BLaER1 (cell line): ENCODE measurements around the gene SLAMF7.

ENCODE experiments used
- H3K27ac ChIP-seq: shearing (Covaris generic); formaldehyde crosslinking; 2 replicates; pipeline ENCODE4 v1.8.1; 2022
- H3K27me3 ChIP-seq: shearing (Covaris generic); formaldehyde crosslinking; 2 replicates; pipeline ENCODE4 v1.8.1; 2022
- H3K36me3 ChIP-seq: shearing (Covaris generic); formaldehyde crosslinking; 2 replicates; pipeline ENCODE4 v1.8.1; 2022
- H3K4me1 ChIP-seq: shearing (Covaris generic); formaldehyde crosslinking; 2 replicates; pipeline ENCODE4 v1.8.1; 2022
- H3K4me2 ChIP-seq: shearing (Covaris generic); formaldehyde crosslinking; 2 replicates; pipeline ENCODE4 v1.8.1; 2022
- H3K4me3 ChIP-seq: shearing (Covaris generic); formaldehyde crosslinking; 2 replicates; pipeline ENCODE4 v1.8.1; 2022
- H3K9ac ChIP-seq: shearing (Covaris generic); formaldehyde crosslinking; 2 replicates; pipeline ENCODE4 v1.8.1; 2022
- H3K9me3 ChIP-seq: shearing (Covaris generic); formaldehyde crosslinking; 2 replicates; pipeline ENCODE4 v1.8.1; 2022
- H4K20me1 ChIP-seq: shearing (Covaris generic); formaldehyde crosslinking; 2 replicates; pipeline ENCODE4 v1.8.1; 2022
- Cebpa-rat ChIP-seq: shearing (Covaris generic); IDR thresholded peaks from 2 replicates; pipeline ENCODE4 v1.8.1; 2022

Gene SLAMF7

GRCh38 chr1:160731990-160732389 lies 7.1 kb upstream of the SLAMF7 start:
- H4K20me1 ChIP-seq: no peaks in the 10 kb centered on the region
- H3K27ac ChIP-seq: no peak overlapping the region
- H3K9ac ChIP-seq: no peak overlapping the region
- H3K4me3 ChIP-seq: no peak overlapping the region
- peaks cover 12% of the 10 kb centered on the region for H3K4me1 ChIP-seq
- H3K4me2 ChIP-seq: no peak overlapping the region
- H3K9me3 ChIP-seq: peaks cover 14% of the 10 kb centered on the region
- no peaks in the 10 kb centered on the region for H3K36me3 ChIP-seq
- H3K27me3 ChIP-seq: no peaks in the 10 kb centered on the region
- no peak for TF ChIP-seq Cebpa-rat

GRCh38 chr1:160733898-160734297 lies 5.1 kb upstream of the SLAMF7 start:
- no peak overlapping the region for H3K4me3 ChIP-seq
- H3K9me3 ChIP-seq: peaks cover 19% of the 10 kb centered on the region
- no peak overlapping the region for H3K27ac ChIP-seq
- TF ChIP-seq Cebpa-rat: no peak
- no peaks in the 10 kb centered on the region for H4K20me1 ChIP-seq
- no peaks in the 10 kb centered on the region for H3K36me3 ChIP-seq
- H3K9ac ChIP-seq: no peak overlapping the region
- H3K27me3 ChIP-seq: no peaks in the 10 kb centered on the region
- H3K4me2 ChIP-seq: peak overlapping the region; percentile 25
- H3K4me1 ChIP-seq: peaks cover 8% of the 10 kb centered on the region

- no peak overlapping the region for H3K4me3 ChIP-seq
- H3K27ac ChIP-seq: no peak overlapping the region
- peak overlapping the region; percentile 25; the same call in 1 of the 2 replicates for H3K4me2 ChIP-seq
- H3K4me1 ChIP-seq: peaks cover 8% of the 10 kb centered on the region
- no peak overlapping the region for H3K9ac ChIP-seq
- peaks cover 19% of the 10 kb centered on the region for H3K9me3 ChIP-seq
- no peaks in the 10 kb centered on the region for H4K20me1 ChIP-seq
- TF ChIP-seq Cebpa-rat: no peak
- no peaks in the 10 kb centered on the region for H3K36me3 ChIP-seq
- H3K27me3 ChIP-seq: no peaks in the 10 kb centered on the region
Measured at GRCh38 chr1:160734301-160734700, 4.7 kb upstream of the SLAMF7 start.

- Histone ChIP-seq H3K4me2 (no peak overlapping the region), H3K4me3 (no peak overlapping the region), H3K27ac (no peak overlapping the region), H3K4me1 (peaks cover 8% of the 10 kb centered on the region), H4K20me1 (no peaks in the 10 kb centered on the region), H3K9me3 (peaks cover 19% of the 10 kb centered on the region), H3K36me3 (no peaks in the 10 kb centered on the region), H3K9ac (no peak overlapping the region), H3K27me3 (no peaks in the 10 kb centered on the region)
- no peak for TF ChIP-seq Cebpa-rat
Measured at GRCh38 chr1:160738271-160738670, 776 bp upstream of the SLAMF7 start.

- no peak overlapping the region for H3K9ac ChIP-seq
- H3K4me3 ChIP-seq: no peak overlapping the region
- no peaks in the 10 kb centered on the region for H3K4me1 ChIP-seq
Measured at GRCh38 chr1:160740133-160740688, 1.2 kb downstream of the SLAMF7 start.

GRCh38 chr1:160741092-160741501 lies 2.0 kb downstream of the SLAMF7 start:
- no peak overlapping the region for H3K4me2 ChIP-seq
- no peaks in the 10 kb centered on the region for H3K27me3 ChIP-seq
- H3K4me3 ChIP-seq: no peak overlapping the region
- TF ChIP-seq Cebpa-rat: no peak
- H3K9me3 ChIP-seq: peaks cover 12% of the 10 kb centered on the region
- H3K36me3 ChIP-seq: no peaks in the 10 kb centered on the region
- H4K20me1 ChIP-seq: no peaks in the 10 kb centered on the region
- H3K27ac ChIP-seq: no peak overlapping the region
- H3K9ac ChIP-seq: no peak overlapping the region
- H3K4me1 ChIP-seq: no peaks in the 10 kb centered on the region

More at GRCh38 chr1:160740133-160740688, 1.2 kb downstream of the SLAMF7 start:
- Histone ChIP-seq H4K20me1 (no peaks in the 10 kb centered on the region), H3K27me3 (no peaks in the 10 kb centered on the region), H3K36me3 (no peaks in the 10 kb centered on the region), H3K4me2 (no peak overlapping the region), H3K9me3 (peaks cover 16% of the 10 kb centered on the region), H3K27ac (no peak overlapping the region)
- no peak for TF ChIP-seq Cebpa-rat

- Histone ChIP-seq H3K36me3 (no peaks in the 10 kb centered on the region), H3K4me2 (no peak overlapping the region), H3K9me3 (peaks cover 7% of the 10 kb centered on the region), H3K27me3 (no peaks in the 10 kb centered on the region), H3K4me3 (no peak overlapping the region), H3K9ac (no peak overlapping the region), H3K27ac (no peak overlapping the region), H3K4me1 (no peaks in the 10 kb centered on the region), H4K20me1 (no peaks in the 10 kb centered on the region)
- TF ChIP-seq Cebpa-rat: no peak
Measured at GRCh38 chr1:160741612-160742348, 2.7 kb downstream of the SLAMF7 start.

- H3K9ac ChIP-seq: no peak overlapping the region
Measured at GRCh38 chr1:160742428-160743127, 3.5 kb downstream of the SLAMF7 start.

GRCh38 chr1:160743266-160743665 lies 4.2 kb downstream of the SLAMF7 start:
- Histone ChIP-seq H3K27ac (no peak overlapping the region), H3K27me3 (no peaks in the 10 kb centered on the region), H3K4me1 (no peaks in the 10 kb centered on the region), H3K9ac (no peak overlapping the region), H3K4me3 (no peak overlapping the region), H3K4me2 (no peak overlapping the region), H4K20me1 (no peaks in the 10 kb centered on the region), H3K36me3 (no peaks in the 10 kb centered on the region), H3K9me3 (no peaks in the 10 kb centered on the region)
- TF ChIP-seq Cebpa-rat: no peak

More at GRCh38 chr1:160742428-160743127, 3.5 kb downstream of the SLAMF7 start:
- Histone ChIP-seq H3K36me3 (no peaks in the 10 kb centered on the region), H4K20me1 (no peaks in the 10 kb centered on the region), H3K27ac (no peak overlapping the region), H3K27me3 (no peaks in the 10 kb centered on the region), H3K9me3 (no peaks in the 10 kb centered on the region), H3K4me3 (no peak overlapping the region), H3K4me2 (no peak overlapping the region), H3K4me1 (no peaks in the 10 kb centered on the region)
- no peak for TF ChIP-seq Cebpa-rat
